ENCODE measurements around the gene NSUN6. TPM values are rescaled to one million over a fixed set of nuclear protein-coding genes. Genes with fewer than 3 reads are reported as not detected.
"Not testable (repeated sequence)": the region's sequence is repeated elsewhere in the genome, so short reads cannot be mapped to it uniquely, and the experiment has no call there.

Gene NSUN6
- total RNA-seq, 1 donor from 2014 or later = 27.1 TPM

GRCh38 chr10:18659819-18660535 is 8.6 kb upstream of the NSUN6 start:
- DNase-seq (ENCODE audit: low spot score) = no peak

GRCh38 chr10:18659125-18659818 is 7.9 kb upstream of the NSUN6 start, which contains the start of gene ARL5B:
ARL5B (plus strand) TSS chr10:18659431; CDS start chr10:18659638, 207 bp downstream.
- ATAC-seq = peak; percentile 96

More at GRCh38 chr10:18659819-18660535, 8.6 kb upstream of the NSUN6 start:
- peak; percentile 5 for ATAC-seq

GRCh38 chr10:18658271-18659124 is 7.1 kb upstream of the NSUN6 start:
- no peak for DNase-seq (ENCODE audit: low spot score)
- peak; percentile 35 for ATAC-seq

More at GRCh38 chr10:18659125-18659818, 7.9 kb upstream of the NSUN6 start, which contains the start of gene ARL5B:
- peak; percentile 99 for DNase-seq (ENCODE audit: low spot score)

- ATAC-seq = no peak
- DNase-seq (ENCODE audit: low spot score) = no peak
These were observed 5.3 kb upstream of the NSUN6 start for GRCh38 chr10:18656724-18657123.

GRCh38 chr10:18653112-18653511 is 1.7 kb upstream of the NSUN6 start:
- no peak for ATAC-seq
- DNase-seq (ENCODE audit: low spot score) = no peak

- DNase-seq (ENCODE audit: low spot score) (no peak), ATAC-seq (peak; percentile 24)
These were observed 886 bp downstream of the NSUN6 start for GRCh38 chr10:18650404-18650997.

- no peak for DNase-seq (ENCODE audit: low spot score)
- ATAC-seq = no peak
These were observed 1.9 kb downstream of the NSUN6 start for GRCh38 chr10:18649364-18649959.

GRCh38 chr10:18647945-18648344 is 3.4 kb downstream of the NSUN6 start:
- DNase-seq (ENCODE audit: low spot score) (no peak), ATAC-seq (no peak)

GRCh38 chr10:18647151-18647550 is 4.2 kb downstream of the NSUN6 start:
- no peak for DNase-seq (ENCODE audit: low spot score)
- ATAC-seq = no peak

GRCh38 chr10:18639719-18640118 is 11.7 kb downstream of the NSUN6 start:
- peak; percentile 68 for ATAC-seq
- not testable (repeated sequence) for DNase-seq (ENCODE audit: low spot score)

- DNase-seq (ENCODE audit: low spot score) = not testable (repeated sequence)
- ATAC-seq = peak; percentile 67
These were observed 14.0 kb downstream of the NSUN6 start for GRCh38 chr10:18637400-18637799.

- ATAC-seq (no peak), DNase-seq (ENCODE audit: low spot score) (no peak)
These were observed 15.4 kb downstream of the NSUN6 start for GRCh38 chr10:18635995-18636394.

- not testable (repeated sequence) for DNase-seq (ENCODE audit: low spot score); ATAC-seq
These were observed 18.9 kb downstream of the NSUN6 start for GRCh38 chr10:18632500-18632899.

- peak; percentile 94 for DNase-seq (ENCODE audit: low spot score)
- ATAC-seq = peak; percentile 61
These were observed 23.9 kb downstream of the NSUN6 start for GRCh38 chr10:18627452-18628018.

- ATAC-seq = no peak
- DNase-seq (ENCODE audit: low spot score) = no peak
These were observed 25.5 kb downstream of the NSUN6 start for GRCh38 chr10:18625886-18626285.

- not testable (repeated sequence) for ATAC-seq; DNase-seq (ENCODE audit: low spot score)
These were observed 27.7 kb downstream of the NSUN6 start for GRCh38 chr10:18623671-18624070.

- ATAC-seq = peak; percentile 73
- no peak for DNase-seq (ENCODE audit: low spot score)
These were observed 30.5 kb downstream of the NSUN6 start for GRCh38 chr10:18620856-18621255.

- DNase-seq (ENCODE audit: low spot score) (peak; percentile 70), ATAC-seq (peak; percentile 72)
These were observed 32.4 kb downstream of the NSUN6 start for GRCh38 chr10:18619016-18619415.

- peak; percentile 34 for ATAC-seq
- DNase-seq (ENCODE audit: low spot score) = no peak
These were observed 35.0 kb downstream of the NSUN6 start for GRCh38 chr10:18616337-18616736.

- ATAC-seq = peak; percentile 74
- DNase-seq (ENCODE audit: low spot score) = no peak
These were observed 35.8 kb downstream of the NSUN6 start for GRCh38 chr10:18615618-18616017.
